ENCODE results near the gene IPO5.

IPO5 gene

GRCh38 chr13:98054301-98054700 lies 100.8 kb downstream of the IPO5 start:
- DNase-seq (ENCODE audit: low read depth in 2 of 2, low spot score in 1 of 2): no peak

GRCh38 chr13:98055623-98056022 lies 102.1 kb downstream of the IPO5 start:
- no peak for DNase-seq (ENCODE audit: low read depth in 2 of 2, low spot score in 1 of 2)

GRCh38 chr13:98056839-98057410 lies 103.5 kb downstream of the IPO5 start:
- DNase-seq (ENCODE audit: low read depth in 2 of 2, low spot score in 1 of 2): no peak

- no peak for DNase-seq (ENCODE audit: low read depth in 2 of 2, low spot score in 1 of 2)
Observed at GRCh38 chr13:98059276-98059675, 105.8 kb downstream of the IPO5 start.

GRCh38 chr13:98060282-98060681 lies 106.8 kb downstream of the IPO5 start:
- DNase-seq (ENCODE audit: low read depth in 2 of 2, low spot score in 1 of 2): no peak

GRCh38 chr13:98065468-98065867 lies 112.0 kb downstream of the IPO5 start:
- no peak for DNase-seq (ENCODE audit: low read depth in 2 of 2, low spot score in 1 of 2)

- DNase-seq (ENCODE audit: low read depth in 2 of 2, low spot score in 1 of 2): no peak
Observed at GRCh38 chr13:98066636-98067035, 113.2 kb downstream of the IPO5 start.

- no peak for DNase-seq (ENCODE audit: low read depth in 2 of 2, low spot score in 1 of 2)
Observed at GRCh38 chr13:98068521-98068920, 115.0 kb downstream of the IPO5 start.

- no peak for DNase-seq (ENCODE audit: low read depth in 2 of 2, low spot score in 1 of 2)
Observed at GRCh38 chr13:98069985-98070384, 116.5 kb downstream of the IPO5 start.

- DNase-seq (ENCODE audit: low read depth in 2 of 2, low spot score in 1 of 2): no peak
Observed at GRCh38 chr13:98071316-98071715, 117.8 kb downstream of the IPO5 start.

GRCh38 chr13:98072476-98072875 lies 119.0 kb downstream of the IPO5 start:
- DNase-seq (ENCODE audit: low read depth in 2 of 2, low spot score in 1 of 2): no peak

Measured in stimulated activated CD8-positive, alpha-beta memory T cell treated with anti-CD3 and anti-CD28 coated beads, Interleukin-4, amount 100 ng/mL, for 4 hours (primary cell).